ENCODE results near the gene POLR2J3.
"Not testable (repeated sequence)": the region's sequence is repeated elsewhere in the genome, so short reads cannot be mapped to it uniquely, and the experiment has no call there.

Gene POLR2J3

DNA sequence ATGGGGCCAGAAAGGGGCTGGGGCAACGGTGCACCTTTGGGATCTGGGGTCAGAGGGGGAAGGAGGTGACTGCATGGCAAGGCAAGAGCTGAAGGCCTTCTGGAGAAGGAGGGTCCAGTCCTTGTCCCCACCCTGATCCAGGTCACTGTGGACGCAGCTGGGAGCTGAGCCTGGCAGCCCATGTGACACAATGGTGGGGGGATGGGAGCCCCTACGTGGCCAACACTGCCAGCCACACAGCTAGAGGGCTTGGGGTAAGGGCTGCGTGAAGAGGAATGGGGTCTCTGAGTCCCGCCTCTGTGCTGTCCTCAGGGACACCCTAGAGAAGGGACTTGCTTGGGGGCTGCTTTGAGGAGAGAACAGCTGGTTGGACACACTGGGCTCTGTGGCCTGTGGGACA lies 9.3 kb upstream of the POLR2J3 start:
- not testable (repeated sequence) for DNase-seq

DNA sequence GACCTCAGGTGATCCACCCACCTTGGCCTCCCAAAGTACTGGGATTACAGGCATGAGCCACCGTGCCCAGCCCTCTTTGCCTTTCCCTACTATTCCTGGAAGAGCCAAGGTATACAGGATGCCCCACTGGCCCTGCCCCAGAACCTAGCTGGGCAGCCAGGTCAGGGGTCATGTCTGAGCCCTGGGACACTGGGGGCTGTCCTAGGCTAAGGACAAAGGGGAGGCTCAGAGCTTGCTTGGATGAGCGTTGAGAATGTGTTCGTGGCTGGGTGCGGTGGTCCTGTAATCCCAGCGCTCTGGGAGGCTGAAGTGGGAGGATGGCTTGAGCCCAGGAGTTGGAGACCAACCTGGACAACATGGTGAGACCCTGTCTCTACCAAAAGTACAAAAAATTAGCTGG lies 6.1 kb upstream of the POLR2J3 start:
- DNase-seq = not testable (repeated sequence)

DNA sequence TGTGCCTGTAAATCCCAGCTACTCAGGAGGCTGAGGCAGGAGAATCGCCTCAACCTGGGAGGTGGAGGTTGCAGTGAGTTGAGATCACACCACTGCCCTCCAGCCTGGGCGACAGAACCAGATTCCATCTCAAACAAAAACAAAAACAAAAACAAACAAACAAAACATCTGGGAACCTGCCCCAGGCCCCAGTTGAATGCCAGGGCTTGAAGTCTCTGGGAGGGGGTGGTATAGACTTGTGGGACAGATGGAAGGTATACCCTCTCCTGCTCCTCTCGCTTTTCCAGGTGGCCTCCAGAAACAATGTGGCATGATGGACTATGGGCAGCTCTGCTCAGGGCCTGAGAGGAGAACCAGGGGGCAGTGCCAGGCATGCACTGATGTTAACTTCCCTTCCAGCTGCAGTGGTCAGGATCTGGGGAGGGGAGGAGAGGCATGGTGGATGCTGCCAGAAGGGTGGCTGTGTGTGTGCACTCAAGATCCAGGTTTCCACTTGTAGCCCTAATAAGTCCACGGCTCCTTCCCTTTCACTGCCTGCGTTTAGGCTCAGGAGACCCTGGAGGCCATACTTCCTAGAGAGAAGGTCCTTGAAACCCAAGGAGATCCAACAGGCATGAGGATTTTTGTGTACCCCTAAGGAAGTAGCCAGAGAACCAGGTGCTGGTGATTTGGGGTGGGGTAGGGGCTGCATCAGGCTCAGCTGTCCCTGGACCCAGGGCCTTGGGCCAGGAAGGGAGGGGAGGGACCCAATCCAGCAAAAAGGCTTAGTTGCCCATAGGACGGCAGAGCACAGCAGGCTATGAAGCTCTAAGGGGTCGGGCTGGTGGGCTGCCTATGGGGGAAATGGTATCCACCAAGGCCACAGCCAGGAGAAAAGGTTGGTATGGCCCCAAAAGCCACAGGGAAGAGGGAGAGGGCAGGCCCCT lies 5.2 kb upstream of the POLR2J3 start:
- not testable (repeated sequence) for DNase-seq

DNA sequence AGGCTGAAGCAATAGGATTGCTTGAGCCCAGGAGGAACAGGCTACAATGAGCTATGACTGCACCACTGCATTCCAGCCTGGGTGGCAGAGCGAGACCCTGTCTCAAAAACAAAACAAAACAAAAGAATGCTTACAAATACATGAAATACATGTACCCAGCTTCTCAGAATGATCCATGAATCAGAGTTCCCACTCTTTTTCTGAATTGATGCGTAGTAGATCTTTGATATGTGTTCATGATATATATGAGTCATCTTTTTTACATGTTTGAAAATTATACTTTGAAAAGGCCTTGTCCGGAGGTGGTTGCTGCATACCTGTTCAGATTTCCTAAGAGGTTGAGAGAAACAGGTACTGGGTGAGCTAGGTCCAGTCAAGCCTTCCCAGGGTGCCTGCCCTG lies 4.0 kb upstream of the POLR2J3 start:
- DNase-seq = not testable (repeated sequence)

DNA sequence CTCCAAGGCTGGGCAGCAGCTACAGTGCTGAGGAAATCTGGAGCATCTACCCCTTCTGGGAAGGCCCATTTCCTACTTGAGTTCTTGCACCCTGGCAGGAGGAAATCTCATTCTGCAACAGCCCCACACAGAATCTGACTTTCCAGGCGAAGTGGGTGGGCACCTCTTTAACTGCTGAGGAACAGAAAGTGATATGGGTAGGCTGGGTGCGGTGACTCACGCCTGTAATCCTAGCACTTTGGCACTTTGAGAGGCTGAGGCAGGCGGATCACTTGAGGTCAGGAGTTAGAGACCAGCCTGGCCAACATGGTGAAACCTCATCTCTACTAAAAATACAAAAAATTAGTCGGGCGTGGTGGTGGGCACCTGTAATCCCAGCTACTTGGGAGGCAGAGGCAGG lies 2.2 kb upstream of the POLR2J3 start:
- not testable (repeated sequence) for DNase-seq

DNA sequence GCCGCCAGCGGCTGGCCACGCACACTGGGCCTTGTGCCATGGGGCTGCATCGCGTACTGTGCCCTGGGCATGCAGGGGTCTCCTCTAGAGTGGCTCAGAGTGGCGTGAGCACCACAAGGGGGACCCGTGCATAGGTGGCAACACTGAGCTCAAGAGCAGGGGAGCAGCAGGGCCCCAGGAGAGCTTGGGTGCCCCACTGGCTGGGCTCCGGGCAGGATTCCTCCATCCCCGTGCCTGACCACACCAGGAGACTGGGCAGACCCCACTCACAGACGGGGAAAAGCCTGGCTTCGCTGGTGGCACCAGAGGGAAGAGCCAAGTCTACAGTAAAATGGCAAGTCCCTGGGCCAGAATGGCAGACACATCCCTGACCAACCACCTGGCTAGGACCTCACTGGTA lies 3.8 kb downstream of the POLR2J3 start:
- DNase-seq = not testable (repeated sequence)

DNA sequence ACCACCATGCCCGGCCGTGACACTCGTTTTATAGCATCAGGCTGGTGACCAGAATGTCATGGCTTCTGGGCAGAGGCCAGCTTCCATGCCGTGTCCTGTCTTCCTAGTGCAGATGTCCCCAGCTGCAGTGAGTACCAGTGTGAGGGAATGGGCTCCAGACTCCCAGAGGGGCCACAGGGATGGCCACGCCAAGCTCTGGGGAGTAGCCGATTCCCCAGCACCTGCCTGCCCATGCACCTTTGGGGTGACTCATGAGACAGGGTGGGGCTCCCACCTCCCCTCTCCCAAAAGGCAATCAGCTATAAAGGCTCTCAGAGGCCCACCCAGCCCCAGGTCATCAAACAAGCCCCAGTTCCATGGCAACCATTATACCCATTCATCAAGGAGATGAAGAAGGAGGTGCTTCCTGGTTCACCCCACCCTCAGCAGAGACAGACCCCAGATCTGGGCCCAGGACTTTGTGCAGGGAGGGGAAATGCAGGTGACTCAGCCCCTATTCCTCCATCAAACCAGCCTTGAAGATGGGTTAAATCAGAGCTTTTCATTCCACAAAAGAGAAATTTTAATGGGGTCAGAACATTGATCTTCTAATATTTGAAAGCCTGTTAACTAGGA lies 21.5 kb downstream of the POLR2J3 start, which contains the start of gene SPDYE2:
SPDYE2 (plus strand) TSS at position 419 of the 615 bp plus-strand sequence. CDS start 2,030 bp downstream, outside the sequence.
- DNase-seq = not testable (repeated sequence)

DNA sequence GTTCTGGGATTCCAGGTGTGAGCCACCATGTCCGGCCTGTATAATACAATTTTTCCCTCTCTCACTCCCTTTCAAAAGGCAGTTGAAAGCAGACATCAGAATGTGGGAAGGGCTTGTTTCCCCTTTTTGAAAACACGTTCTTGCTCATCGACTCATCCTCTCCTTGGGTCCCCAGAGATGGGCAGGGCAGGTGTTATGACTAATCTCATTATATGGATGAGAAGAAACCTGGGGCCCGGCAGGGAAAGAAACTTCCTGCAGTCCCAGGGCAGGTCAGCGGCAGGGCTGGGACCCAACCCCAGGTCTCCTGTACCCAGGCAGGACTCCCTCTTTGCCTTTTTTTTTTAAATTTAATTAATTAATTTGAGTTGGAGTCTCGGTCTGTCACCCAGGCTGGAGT lies 26.0 kb downstream of the POLR2J3 start:
- not testable (repeated sequence) for DNase-seq

DNA sequence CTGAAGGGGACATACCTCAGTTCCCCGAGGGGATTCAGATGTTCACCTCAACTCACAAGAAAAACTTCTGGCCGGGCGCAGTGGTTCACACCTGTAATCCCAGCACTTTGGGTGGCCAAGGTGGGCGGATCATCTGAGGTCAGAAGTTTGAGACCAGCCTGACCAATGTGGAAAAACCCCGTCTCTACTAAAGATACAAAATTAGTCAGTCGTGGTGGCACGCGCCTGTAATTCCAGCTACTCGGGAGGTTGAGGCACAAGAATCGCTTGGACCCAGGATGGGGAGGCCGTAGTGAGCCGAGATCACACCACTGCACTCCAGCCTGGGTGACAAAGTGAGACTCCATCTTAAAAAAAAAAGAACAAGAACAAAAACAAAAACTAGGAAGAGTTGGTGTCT lies 27.1 kb downstream of the POLR2J3 start:
- DNase-seq = not testable (repeated sequence)

DNA sequence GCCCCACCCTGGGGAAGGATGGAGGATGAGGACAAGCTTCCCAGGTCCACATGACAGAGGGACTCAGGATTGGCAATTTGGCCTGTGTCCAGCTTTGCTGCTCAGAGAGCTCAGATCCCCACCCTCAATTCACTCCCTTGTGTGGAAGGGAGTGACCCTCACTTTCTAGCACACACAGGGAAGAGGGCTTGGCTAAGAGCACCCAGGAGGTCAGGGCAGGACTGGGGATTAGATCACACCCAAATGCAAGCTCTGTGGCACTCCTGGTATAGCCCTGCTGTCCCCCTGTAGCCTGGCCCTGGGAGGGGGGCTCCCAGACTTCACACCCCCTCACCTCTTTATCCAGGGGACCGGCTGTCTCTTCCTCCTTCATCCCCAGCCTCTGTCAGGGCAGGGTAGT lies 28.0 kb downstream of the POLR2J3 start:
- not testable (repeated sequence) for DNase-seq

DNA sequence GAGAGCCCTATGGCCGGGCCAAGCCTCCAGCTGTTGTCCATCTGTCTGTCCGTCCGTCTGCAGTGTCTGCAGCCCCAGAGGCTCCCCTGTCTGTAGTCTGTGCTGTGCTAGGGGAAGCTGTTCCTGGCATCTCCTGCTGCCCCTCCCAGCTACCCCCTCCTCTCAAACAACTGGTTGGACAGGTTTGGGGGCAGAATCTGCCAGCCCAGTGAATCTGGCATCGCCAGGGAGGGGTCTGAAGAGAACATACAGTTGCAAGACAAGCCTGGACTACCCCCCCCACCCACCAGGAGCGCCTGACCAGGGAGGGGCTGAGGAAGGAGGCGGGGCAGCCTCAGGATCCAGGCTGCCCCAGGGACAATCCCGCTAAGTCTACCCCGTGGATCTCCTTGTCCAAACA lies 28.8 kb downstream of the POLR2J3 start, which contains the start of gene UPK3BL2:
UPK3BL2 (minus strand) TSS at position 101 of the 400 bp plus-strand sequence; CDS start at position 41, 60 bp downstream.
- DNase-seq = not testable (repeated sequence)

DNA sequence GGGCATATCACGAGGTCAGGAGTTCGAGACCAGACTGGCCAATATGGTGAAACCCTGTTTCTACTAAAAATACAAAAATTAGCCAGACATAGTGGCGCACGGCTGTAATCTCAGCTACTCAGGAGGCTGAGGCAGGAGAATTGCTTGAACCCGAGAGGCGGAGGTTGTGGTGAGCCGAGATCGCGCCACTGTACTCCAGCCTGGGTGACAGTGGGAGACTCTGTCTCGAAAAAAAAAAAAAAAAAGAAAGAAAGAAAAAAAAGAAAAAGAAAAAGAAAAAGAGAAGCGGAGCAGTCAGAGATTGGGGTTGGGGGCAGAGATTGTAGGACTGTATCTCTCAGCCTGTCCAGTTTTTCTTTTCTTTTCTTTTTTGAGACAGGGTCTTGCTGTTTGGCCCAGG lies 29.6 kb downstream of the POLR2J3 start:
- not testable (repeated sequence) for DNase-seq

DNA sequence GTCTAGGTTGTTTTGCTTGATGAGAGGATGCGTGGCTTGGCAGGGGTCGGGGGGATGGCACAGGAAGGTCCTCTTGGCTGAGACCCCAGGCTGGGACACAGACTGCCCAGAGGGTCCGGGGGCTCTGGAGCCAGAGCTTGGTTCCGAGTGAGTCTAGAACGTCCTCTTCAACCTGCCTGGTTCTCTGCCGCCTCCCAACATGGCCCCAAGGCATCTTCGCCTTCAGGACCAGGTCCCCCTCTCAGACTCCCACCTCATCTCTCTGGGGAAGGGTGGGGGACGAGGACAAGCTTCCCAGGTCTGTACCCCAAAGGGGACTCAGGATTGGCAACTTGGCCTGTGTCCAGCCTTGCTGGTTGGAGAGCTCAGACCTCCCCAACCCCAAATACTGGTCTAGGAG lies 30.3 kb downstream of the POLR2J3 start:
- not testable (repeated sequence) for DNase-seq

DNA sequence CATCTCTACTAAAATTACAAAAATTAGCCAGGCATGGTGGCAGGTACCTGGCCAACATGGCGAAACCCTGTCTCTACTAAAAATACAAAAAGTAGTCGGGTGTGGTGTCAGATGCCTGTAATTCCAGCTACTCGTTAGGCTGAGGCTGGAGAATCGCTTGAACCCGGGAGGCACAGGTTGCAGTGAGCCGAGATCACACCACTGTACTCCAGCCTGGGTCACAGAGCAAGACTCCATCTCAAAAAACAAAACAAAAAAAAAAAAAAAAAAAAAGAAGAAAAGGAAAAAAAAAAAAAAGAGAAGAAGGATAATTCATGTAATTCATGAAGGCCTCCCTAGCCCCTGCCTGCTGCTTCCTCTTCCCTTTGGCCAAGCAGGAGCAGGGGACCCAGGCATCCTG lies 31.8 kb downstream of the POLR2J3 start:
- not testable (repeated sequence) for DNase-seq

DNA sequence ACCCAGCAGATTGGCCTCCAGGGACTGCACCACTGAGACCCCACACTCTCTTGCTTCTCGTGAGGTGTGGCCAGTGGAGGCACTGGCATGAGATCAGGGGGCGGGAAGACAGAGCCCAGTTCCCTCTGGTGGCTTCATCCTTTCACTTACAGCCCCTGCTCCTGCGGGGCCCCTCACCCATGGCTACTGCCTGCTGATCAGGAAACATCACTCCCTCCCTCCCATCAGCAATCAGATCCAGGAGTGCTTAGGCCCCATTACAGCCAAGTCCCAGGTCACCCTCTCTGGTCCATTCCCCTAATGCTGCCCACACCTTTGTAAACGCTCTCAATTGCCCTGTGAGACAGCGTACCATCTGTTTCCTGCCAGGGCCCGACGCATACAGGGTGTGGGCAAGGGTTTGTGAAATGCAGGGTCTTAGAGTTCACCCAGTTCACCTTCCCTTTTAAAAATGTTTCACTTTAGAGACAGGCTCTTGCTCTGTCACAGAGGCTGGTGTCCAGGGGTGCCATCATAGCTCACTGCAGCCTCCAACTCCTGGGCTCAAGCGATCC lies 37.2 kb downstream of the POLR2J3 start:
- not testable (repeated sequence) for DNase-seq

DNA sequence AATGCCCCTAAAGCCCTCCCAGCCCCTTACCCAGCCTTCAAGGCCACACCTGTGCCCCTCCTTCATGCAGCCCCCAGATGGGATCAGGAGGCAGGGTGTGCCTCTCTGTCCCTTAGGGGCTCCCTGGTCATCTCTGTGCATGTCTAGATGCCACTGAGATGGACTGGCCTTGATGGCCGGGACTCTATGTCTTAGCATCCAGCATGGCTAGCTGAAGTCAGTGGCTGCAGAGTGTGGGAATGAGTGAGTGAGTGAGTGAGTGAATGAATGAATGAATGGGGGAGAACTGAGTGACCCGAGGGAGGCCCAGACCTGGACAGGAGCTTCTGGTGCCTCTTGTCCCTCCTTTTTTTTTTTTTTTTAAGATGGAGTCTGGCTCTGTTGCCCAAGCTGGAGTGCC lies 40.3 kb downstream of the POLR2J3 start:
- DNase-seq = not testable (repeated sequence)

DNA sequence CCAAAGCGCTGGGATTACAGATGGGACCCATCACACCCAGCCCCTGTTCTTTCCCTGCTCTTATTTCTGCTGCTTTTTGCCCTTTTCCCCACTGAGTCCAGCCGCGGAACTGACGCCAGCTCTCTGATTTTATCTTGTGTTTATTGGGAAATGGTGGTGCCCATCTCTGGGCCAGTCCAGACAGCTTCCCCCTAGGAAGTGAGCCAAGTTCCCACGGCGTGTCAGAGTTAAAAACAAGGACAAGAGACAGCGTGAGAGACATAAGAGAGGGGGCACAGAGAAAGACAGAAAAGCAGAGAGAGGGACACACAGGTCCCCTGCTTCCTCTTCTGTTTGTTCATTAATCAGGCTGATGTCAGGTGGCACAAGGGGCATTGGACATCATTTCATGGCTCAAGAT lies 40.8 kb downstream of the POLR2J3 start:
- not testable (repeated sequence) for DNase-seq

DNA sequence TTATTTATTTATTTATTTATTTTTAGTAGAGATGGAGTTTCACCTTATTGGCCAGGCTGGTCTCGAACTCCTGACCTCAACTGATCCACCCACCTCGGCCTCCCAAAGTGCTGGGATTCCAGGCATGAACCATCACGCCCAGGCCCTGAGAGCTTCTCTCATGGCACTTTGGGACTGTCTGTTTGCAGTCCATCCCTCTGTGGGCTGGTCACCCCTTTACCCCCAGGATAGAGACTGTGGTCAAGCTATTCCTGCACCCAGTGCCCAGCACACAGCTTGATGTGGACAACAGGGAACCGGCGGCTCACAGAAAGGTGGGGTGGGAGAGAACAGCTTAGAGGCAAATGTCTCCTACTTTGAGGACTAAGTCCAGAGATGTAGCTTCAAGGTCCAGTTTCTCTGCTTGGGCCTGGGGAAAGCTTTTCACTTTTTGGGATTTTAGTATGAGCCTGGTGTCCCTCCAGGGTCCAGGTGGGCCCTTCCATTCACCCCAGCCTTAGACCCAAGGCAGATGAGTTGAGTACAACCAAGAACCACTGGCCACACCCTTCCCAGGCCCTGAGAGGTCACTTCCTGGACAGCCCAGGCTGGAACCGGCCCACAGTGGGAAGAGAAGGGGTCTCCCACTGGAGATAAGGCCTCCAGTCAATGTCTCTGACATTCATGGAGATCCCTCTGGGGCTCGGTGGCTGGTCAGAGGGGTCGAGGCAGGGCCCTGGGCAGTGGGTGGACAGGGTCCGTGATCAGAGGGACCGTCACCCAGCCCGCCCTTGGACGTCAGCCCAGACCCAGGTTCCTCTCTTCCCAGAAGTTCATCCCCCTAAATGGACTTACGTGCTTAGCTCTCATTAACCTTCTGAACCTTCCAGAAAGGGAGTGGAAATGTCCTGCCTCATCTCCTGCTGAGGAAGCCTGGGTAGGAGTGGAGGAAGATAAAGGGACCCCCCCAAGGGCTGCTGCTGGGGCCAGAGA lies 44.3 kb downstream of the POLR2J3 start:
- not testable (repeated sequence) for DNase-seq

DNA sequence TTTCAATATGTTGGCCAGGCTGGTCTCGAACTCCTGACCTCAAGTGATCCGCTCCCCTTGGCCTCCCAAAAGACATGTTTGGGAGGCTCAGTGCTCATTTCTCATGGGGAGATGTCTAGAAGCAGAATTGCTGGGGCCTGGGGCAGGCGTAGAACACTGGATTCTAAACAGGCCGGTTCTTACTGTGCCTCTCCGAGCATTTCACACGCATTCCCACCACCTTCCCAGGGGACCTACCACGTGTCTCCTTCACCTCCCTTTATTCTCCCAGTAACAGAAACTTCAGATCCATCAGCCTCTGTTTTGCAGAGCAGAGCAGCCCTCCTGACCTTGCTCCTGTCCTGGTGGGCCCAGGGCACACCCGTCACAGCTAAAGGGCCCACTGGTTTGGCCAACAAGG lies 45.2 kb downstream of the POLR2J3 start:
- not testable (repeated sequence) for DNase-seq

DNA sequence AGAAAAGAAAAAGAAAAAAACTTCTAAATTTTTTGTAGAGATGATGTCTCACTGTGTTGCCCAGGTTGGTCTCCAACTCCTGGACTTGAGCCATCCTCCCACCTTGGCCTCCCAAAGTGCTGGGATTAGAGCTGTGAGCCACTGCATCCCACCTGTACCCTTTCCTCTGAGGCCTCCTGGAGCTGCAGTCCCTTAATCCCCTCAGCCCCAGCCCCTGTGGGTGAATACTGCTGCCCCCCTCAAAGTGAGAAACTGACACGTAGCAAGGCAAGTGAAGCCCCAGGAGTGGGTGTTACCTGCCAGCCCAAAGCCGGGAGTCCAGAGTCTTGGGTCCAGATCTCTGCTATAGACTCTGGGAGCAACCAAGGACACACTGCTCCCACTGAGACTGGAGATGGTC lies 47.6 kb downstream of the POLR2J3 start:
- not testable (repeated sequence) for DNase-seq

DNA sequence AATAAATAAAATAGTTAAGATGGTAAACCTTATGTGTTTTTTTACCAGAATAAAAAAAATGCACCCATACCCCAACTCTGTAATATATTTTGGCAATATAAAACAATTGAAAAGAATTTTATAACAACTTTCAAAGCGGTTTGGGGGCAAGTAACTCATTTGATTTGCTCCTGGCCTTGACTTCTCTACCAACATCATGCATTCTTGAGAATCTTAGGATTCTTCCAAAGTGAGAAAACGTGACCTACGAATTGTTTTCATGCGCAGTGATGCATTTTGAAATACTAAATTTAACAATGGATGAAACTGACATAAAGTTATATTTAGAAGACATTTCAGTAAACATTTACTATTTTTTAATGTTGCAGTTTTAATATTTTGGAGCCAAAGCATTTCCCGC lies 51.6 kb downstream of the POLR2J3 start:
- not testable (repeated sequence) for DNase-seq

DNA sequence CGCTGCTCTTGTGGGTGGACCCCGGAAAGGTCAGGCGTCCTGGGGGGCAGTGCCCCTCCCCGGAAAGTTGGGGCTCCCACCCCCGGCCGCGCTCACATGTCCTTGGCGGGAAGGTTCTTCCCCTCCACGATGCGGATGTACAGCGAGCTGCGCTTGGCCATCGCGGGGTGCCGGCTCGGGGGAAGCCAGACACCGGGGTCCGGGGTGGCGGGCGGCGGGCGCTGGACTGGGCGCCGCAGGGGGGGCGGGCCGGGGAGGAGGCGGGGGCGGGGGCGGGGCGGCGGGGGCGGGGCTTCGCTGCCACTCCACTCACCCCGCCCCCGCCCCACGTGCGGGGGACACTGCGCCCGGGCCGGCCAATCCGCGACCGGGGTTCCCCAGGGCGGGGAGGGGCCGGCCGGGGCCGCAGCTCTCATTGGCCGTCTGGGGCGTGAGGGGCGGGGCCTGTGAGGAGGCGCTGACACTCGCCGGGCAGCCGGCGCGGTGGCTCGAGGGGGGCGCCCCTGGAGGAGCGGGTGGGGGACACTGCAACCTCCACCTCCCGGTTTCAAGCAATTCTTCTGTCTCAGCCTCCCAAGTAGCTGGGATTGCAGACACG lies 54.7 kb downstream of the POLR2J3 start, which contains the start of gene RASA4B:
RASA4B (minus strand) TSS at position 228 of the 598 bp plus-strand sequence; CDS start at position 161, 67 bp downstream.
- DNase-seq = not testable (repeated sequence)
